Measurements from ENCODE around the gene MCC.

Gene MCC

DNA sequence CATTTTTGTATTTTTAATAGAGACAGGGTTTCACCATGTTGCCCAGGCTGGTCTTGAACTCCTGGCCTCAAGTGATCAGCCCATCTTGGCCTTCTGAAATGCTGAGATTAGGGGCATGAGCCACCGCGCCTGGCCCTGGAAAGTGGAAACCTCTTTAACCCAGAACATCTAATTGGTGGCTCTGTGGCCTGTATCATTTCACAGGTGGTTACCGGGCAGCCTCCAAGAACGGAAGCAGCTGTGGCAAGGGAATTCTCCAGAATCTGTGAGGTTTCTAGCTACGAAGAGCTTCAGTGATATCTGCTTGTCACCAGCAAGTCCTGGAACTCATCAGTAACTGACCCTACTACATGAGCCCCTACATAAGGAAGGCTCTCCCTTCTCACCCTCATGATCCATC, 316.7 kb downstream of the MCC start:
- TF ChIP-seq CTCF (IDR thresholded peaks at IDR 0.05) = no peak
- no peak for TF ChIP-seq ZFX (IDR thresholded peaks at IDR 0.05; ENCODE audit: borderline replicate concordance)
- no peak overlapping the region for H3K27ac ChIP-seq

DNA sequence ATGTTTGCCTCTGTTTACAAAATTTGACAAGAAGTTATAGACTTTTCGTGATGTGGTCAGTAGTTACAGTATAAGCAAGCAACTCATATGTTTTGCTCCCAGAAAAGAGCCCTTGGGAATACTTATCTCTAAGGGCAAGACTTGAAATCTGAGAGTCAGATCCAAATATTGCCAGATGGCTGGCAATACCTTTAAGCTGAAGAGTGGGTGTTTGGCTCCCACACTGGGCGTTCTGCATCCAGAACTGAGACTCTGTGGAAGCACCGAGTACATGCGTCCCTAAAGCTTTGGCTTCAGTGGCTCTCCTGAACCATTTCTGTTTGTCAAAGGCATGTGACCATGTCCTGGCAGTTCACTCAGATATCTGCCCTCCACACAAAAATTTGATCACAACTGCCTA, 317.5 kb downstream of the MCC start:
- no peak overlapping the region for H3K27ac ChIP-seq
- TF ChIP-seq CTCF (IDR thresholded peaks at IDR 0.05) (no peak), ZFX (IDR thresholded peaks at IDR 0.05; ENCODE audit: borderline replicate concordance) (no peak)

DNA sequence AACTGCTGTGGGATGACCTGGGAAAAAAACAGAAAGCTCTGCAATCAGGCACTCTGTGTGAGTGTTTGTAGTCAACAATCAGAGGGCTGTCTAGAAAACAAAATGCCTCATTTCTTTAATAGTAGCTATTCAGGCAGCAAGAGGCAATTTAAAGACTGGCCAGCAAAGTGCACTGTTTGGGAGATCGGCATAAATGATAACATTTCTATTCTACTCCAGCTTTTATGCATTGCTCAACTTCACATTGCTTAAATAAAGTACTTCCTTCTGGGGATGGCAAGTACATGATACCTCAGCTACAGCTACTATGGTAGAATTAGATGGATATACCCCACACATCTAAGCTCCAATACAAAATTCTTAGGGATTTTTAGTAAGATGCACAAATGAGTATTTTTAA, 318.5 kb downstream of the MCC start:
- TF ChIP-seq ZFX (IDR thresholded peaks at IDR 0.05; ENCODE audit: borderline replicate concordance) (no peak), CTCF (IDR thresholded peaks at IDR 0.05) (no peak)

GRCh38 chr5:113167985-113168384, 320.3 kb downstream of the MCC start:
- TF ChIP-seq CTCF (IDR thresholded peaks at IDR 0.05) (no peak), ZFX (IDR thresholded peaks at IDR 0.05; ENCODE audit: borderline replicate concordance) (no peak)
- no peak overlapping the region for H3K27ac ChIP-seq

More for the DNA sequence above, 318.5 kb downstream of the MCC start:
- no peak overlapping the region for H3K27ac ChIP-seq

- H3K27ac ChIP-seq = no peak overlapping the region
These were observed 321.3 kb downstream of the MCC start for GRCh38 chr5:113166852-113167366.

GRCh38 chr5:113166261-113166660, 322.0 kb downstream of the MCC start:
- no peak overlapping the region for H3K27ac ChIP-seq
- TF ChIP-seq ZFX (IDR thresholded peaks at IDR 0.05; ENCODE audit: borderline replicate concordance) (no peak), CTCF (IDR thresholded peaks at IDR 0.05) (no peak)

More at GRCh38 chr5:113166852-113167366, 321.3 kb downstream of the MCC start:
- TF ChIP-seq ZFX (IDR thresholded peaks at IDR 0.05; ENCODE audit: borderline replicate concordance) = no peak

- no peak overlapping the region for H3K27ac ChIP-seq
These were observed 324.2 kb downstream of the MCC start for GRCh38 chr5:113164021-113164420.

More at GRCh38 chr5:113164021-113164420, 324.2 kb downstream of the MCC start:
- TF ChIP-seq ZFX (IDR thresholded peaks at IDR 0.05; ENCODE audit: borderline replicate concordance) (no peak), CTCF (IDR thresholded peaks at IDR 0.05) (no peak)
